ENCODE data around the gene HPCAL1. TPM values are rescaled to one million over a fixed set of nuclear protein-coding genes. Genes with fewer than 3 reads are reported as not detected.
A peak's percentile ranks its signal among the peaks of the same experiment; 100 is the strongest.

HPCAL1 gene
- total RNA-seq, 4 donors from 2014 or later: 26.4 to 45.7 (median 36.9) TPM

GRCh38 chr2:10389573-10389972 lies 86.9 kb downstream of the HPCAL1 start:
- DNase-seq (ENCODE audit: low spot score in 2 of 2): peak in 1 of 2 donors; percentile 73
- H3K4me3 ChIP-seq (ENCODE audit: low read depth, poor library complexity, severe bottlenecking): no peak overlapping the region
- intact Hi-C loops (cut with DNase I; ENCODE audit: low total_unique reads): no loop called here
- 40 to 63% methylated on average over 5 of the region's 5 CpGs for WGBS, 2 donors
- TF ChIP-seq, protein P1, sequence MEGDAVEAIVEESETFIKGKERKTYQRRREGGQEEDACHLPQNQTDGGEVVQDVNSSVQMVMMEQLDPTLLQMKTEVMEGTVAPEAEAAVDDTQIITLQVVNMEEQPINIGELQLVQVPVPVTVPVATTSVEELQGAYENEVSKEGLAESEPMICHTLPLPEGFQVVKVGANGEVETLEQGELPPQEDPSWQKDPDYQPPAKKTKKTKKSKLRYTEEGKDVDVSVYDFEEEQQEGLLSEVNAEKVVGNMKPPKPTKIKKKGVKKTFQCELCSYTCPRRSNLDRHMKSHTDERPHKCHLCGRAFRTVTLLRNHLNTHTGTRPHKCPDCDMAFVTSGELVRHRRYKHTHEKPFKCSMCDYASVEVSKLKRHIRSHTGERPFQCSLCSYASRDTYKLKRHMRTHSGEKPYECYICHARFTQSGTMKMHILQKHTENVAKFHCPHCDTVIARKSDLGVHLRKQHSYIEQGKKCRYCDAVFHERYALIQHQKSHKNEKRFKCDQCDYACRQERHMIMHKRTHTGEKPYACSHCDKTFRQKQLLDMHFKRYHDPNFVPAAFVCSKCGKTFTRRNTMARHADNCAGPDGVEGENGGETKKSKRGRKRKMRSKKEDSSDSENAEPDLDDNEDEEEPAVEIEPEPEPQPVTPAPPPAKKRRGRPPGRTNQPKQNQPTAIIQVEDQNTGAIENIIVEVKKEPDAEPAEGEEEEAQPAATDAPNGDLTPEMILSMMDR (IDR thresholded peaks at IDR 0.05): no peak
- TF ChIP-seq POLR2A (IDR thresholded peaks at IDR 0.05): no peak

DNA sequence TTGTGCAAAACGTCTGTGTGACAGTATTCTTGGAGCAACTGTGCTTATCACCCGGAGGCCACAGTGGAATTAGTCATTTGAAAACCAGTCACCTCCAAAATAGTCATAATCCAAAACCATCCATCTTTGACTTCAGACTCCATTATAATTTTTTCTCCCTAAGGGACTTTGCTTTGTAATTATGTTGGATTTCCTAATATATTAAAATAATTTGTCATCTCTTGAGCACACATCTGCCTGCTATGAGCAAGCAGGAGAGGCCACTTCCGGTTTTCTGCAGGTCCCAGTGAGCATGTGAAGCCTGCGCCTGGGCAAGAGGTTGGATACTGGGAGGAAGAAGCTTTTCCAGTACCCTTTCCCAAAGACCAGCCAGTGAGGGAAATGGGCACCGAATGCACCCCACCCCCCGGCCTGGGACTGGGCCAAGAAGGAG lies 87.7 kb downstream of the HPCAL1 start:
- H3K4me3 ChIP-seq (ENCODE audit: low read depth, poor library complexity, severe bottlenecking): no peak overlapping the region
- intact Hi-C loops (cut with DNase I; ENCODE audit: low total_unique reads): no loop called here
- no peak for DNase-seq (ENCODE audit: low spot score in 2 of 2)
- TF ChIP-seq, protein P1 (IDR thresholded peaks at IDR 0.05): no peak
- no peak for TF ChIP-seq POLR2A (IDR thresholded peaks at IDR 0.05)
- WGBS, 2 donors: 58 to 61% methylated on average over 6 of the region's 6 CpGs

GRCh38 chr2:10392100-10392499 lies 89.4 kb downstream of the HPCAL1 start:
- intact Hi-C loops (cut with DNase I; ENCODE audit: low total_unique reads): no loop called here
- H3K4me3 ChIP-seq (ENCODE audit: low read depth, poor library complexity, severe bottlenecking): no peak overlapping the region
- no peak for DNase-seq (ENCODE audit: low spot score in 2 of 2)
- TF ChIP-seq POLR2A (IDR thresholded peaks at IDR 0.05): no peak
- TF ChIP-seq, protein P1 (IDR thresholded peaks at IDR 0.05): no peak
- WGBS, 2 donors: 94 to 97% methylated on average over 5 of the region's 5 CpGs

DNA sequence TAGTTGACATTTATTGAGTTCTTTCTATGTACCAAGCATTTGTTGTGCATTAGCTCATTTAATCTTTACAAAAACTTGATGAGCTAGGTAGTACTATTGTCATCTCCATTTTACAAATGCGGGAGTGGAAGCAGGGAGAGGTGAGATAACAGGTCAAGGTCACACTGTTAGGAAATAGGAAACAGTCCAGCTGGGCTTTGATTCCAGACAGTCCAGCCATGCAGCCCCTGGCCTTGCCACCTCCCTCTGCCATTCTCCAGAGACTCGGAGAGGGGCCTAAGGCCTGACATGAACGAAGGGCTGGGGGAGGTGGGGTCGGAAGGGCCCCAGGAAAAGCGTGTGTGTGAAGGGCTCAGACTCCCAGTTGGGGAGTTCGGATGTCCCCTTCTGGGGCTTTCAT lies 89.8 kb downstream of the HPCAL1 start:
- TF ChIP-seq POLR2A (IDR thresholded peaks at IDR 0.05): no peak
- TF ChIP-seq, protein P1 (IDR thresholded peaks at IDR 0.05): no peak
- DNase-seq (ENCODE audit: low spot score in 2 of 2): no peak
- intact Hi-C loops (cut with DNase I; ENCODE audit: low total_unique reads): no loop called here
- H3K4me3 ChIP-seq (ENCODE audit: low read depth, poor library complexity, severe bottlenecking): no peak overlapping the region
- 71 to 81% methylated on average over 6 of the region's 6 CpGs for WGBS, 2 donors

GRCh38 chr2:10392951-10393639 lies 90.4 kb downstream of the HPCAL1 start:
- TF ChIP-seq, protein P1 (IDR thresholded peaks at IDR 0.05): no peak
- no peak for TF ChIP-seq POLR2A (IDR thresholded peaks at IDR 0.05)
- no peak overlapping the region for H3K4me3 ChIP-seq (ENCODE audit: low read depth, poor library complexity, severe bottlenecking)
- intact Hi-C loops (cut with DNase I; ENCODE audit: low total_unique reads): no loop called here
- 66 to 76% methylated on average over 8 to 9 of the region's 9 CpGs for WGBS, 2 donors
- DNase-seq (ENCODE audit: low spot score in 2 of 2): no peak

DNA sequence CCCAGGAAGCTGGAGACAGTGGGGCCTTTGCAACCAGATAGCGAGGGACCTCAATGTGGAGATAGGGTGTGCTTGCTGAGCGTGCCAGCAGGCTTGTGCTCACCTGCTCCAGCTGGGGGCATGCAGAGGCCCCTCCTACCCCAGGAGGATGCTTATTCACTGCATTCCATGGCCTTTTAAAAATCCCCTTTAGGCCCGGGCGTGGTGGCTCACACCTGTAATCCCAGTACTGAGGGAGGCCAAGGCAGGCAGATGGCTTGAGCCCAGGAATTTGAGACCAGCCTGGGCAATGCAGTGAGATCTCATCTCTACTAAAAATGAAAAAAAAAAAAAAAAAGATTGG lies 90.9 kb downstream of the HPCAL1 start:
- DNase-seq (ENCODE audit: low spot score in 2 of 2): no peak
- TF ChIP-seq, protein P1 (IDR thresholded peaks at IDR 0.05): no peak
- no peak for TF ChIP-seq POLR2A (IDR thresholded peaks at IDR 0.05)
- no peak overlapping the region for H3K4me3 ChIP-seq (ENCODE audit: low read depth, poor library complexity, severe bottlenecking)
- WGBS, 2 donors: 65 to 89% methylated on average over 4 of the region's 4 CpGs
- intact Hi-C loops (cut with DNase I; ENCODE audit: low total_unique reads): no loop called here

Data from lower leg skin (tissue), 4 donors.